Measurements from ENCODE around the gene RAPGEF1. TPM values are rescaled to one million over a fixed set of nuclear protein-coding genes. Genes with fewer than 3 reads are reported as not detected.

RAPGEF1 gene
- total RNA-seq, 1 experiment from 2014 or later, result 61.5 TPM

GRCh38 chr9:131625790-131626670 lies 113.8 kb downstream of the RAPGEF1 start:
- CTCF ChIA-PET, result no interaction called here
- H3K36me3 ChIP-seq (ENCODE audit: insufficient read depth, low read length, poor library complexity, severe bottlenecking), result peaks cover 8% of the 10 kb centered on the region
- H3K27me3 ChIP-seq (replicated peaks; ENCODE audit: insufficient read depth, low read depth, low read length, poor library complexity), result no peaks in the 10 kb centered on the region
- no peak overlapping the region for H3K27ac ChIP-seq (ENCODE audit: low read depth, low read length, poor library complexity, severe bottlenecking)
- POLR2A ChIA-PET (ENCODE audit: low non-redundant PET), result no interaction called here
- no peaks in the 10 kb centered on the region for H3K4me1 ChIP-seq (ENCODE audit: insufficient read depth, low read length, poor library complexity, severe bottlenecking)
- intact Hi-C loops (cut with micrococcal nuclease; ENCODE audit: unreplicated experiment), result no loop called here
- H3K4me3 ChIP-seq (ENCODE audit: low read depth, low read length, poor library complexity, severe bottlenecking), result no peak overlapping the region
- TF ChIP-seq CTCF (conservative IDR thresholded peaks at IDR 0.05; ENCODE audit: low read depth, low read length), result no peak
- TF ChIP-seq EZH2 (IDR thresholded peaks at IDR 0.05; ENCODE audit: borderline replicate concordance, low read depth, low read length, poor library complexity, severe bottlenecking), result no peak
- no peaks in the 10 kb centered on the region for H3K9me3 ChIP-seq (ENCODE audit: low read depth, low read length, poor library complexity, severe bottlenecking)
- no TSS peak for BruUV-seq (replicated peaks)
- no peak for DNase-seq (ENCODE audit: low spot score)

- TF ChIP-seq EZH2 (IDR thresholded peaks at IDR 0.05; ENCODE audit: borderline replicate concordance, low read depth, low read length, poor library complexity, severe bottlenecking) (no peak), CTCF (conservative IDR thresholded peaks at IDR 0.05; ENCODE audit: low read depth, low read length) (no peak)
- no peak overlapping the region for H3K27ac ChIP-seq (ENCODE audit: low read depth, low read length, poor library complexity, severe bottlenecking)
- H3K9me3 ChIP-seq (ENCODE audit: low read depth, low read length, poor library complexity, severe bottlenecking), result no peaks in the 10 kb centered on the region
- peaks cover 8% of the 10 kb centered on the region for H3K36me3 ChIP-seq (ENCODE audit: insufficient read depth, low read length, poor library complexity, severe bottlenecking)
- POLR2A ChIA-PET (ENCODE audit: low non-redundant PET), result no interaction called here
- DNase-seq (ENCODE audit: low spot score), result no peak
- intact Hi-C loops (cut with micrococcal nuclease; ENCODE audit: unreplicated experiment), result no loop called here
- H3K4me1 ChIP-seq (ENCODE audit: insufficient read depth, low read length, poor library complexity, severe bottlenecking), result no peaks in the 10 kb centered on the region
- CTCF ChIA-PET, result no interaction called here
- H3K27me3 ChIP-seq (replicated peaks; ENCODE audit: insufficient read depth, low read depth, low read length, poor library complexity), result no peaks in the 10 kb centered on the region
- BruUV-seq (replicated peaks), result no TSS peak
- no peak overlapping the region for H3K4me3 ChIP-seq (ENCODE audit: low read depth, low read length, poor library complexity, severe bottlenecking)
These were observed 114.4 kb downstream of the RAPGEF1 start for GRCh38 chr9:131625508-131625787.

- no peak overlapping the region for H3K4me3 ChIP-seq (ENCODE audit: low read depth, low read length, poor library complexity, severe bottlenecking)
- POLR2A ChIA-PET (ENCODE audit: low non-redundant PET), result no interaction called here
- BruUV-seq (replicated peaks), result no TSS peak
These were observed 115.0 kb downstream of the RAPGEF1 start for GRCh38 chr9:131624636-131625507.

More at GRCh38 chr9:131624636-131625507, 115.0 kb downstream of the RAPGEF1 start:
- CTCF ChIA-PET, result no interaction called here
- intact Hi-C loops (cut with micrococcal nuclease; ENCODE audit: unreplicated experiment), result no loop called here
- no peak for DNase-seq (ENCODE audit: low spot score)
- TF ChIP-seq EZH2 (IDR thresholded peaks at IDR 0.05; ENCODE audit: borderline replicate concordance, low read depth, low read length, poor library complexity, severe bottlenecking), result no peak
- TF ChIP-seq CTCF (conservative IDR thresholded peaks at IDR 0.05; ENCODE audit: low read depth, low read length), result no peak
- Histone ChIP-seq H3K4me1 (ENCODE audit: insufficient read depth, low read length, poor library complexity, severe bottlenecking) (no peaks in the 10 kb centered on the region), H3K9me3 (ENCODE audit: low read depth, low read length, poor library complexity, severe bottlenecking) (no peaks in the 10 kb centered on the region), H3K27ac (ENCODE audit: low read depth, low read length, poor library complexity, severe bottlenecking) (no peak overlapping the region), H3K27me3 (replicated peaks; ENCODE audit: insufficient read depth, low read depth, low read length, poor library complexity) (no peaks in the 10 kb centered on the region), H3K36me3 (ENCODE audit: insufficient read depth, low read length, poor library complexity, severe bottlenecking) (peaks cover 8% of the 10 kb centered on the region)

All from A673 (cell line).